ENCODE measurements around the gene LRMDA. TPM values are rescaled to one million over a fixed set of nuclear protein-coding genes. Genes with fewer than 3 reads are reported as not detected.

Gene LRMDA
- polyA plus RNA-seq, 1 donor from 2014 or later = not detected

DNA sequence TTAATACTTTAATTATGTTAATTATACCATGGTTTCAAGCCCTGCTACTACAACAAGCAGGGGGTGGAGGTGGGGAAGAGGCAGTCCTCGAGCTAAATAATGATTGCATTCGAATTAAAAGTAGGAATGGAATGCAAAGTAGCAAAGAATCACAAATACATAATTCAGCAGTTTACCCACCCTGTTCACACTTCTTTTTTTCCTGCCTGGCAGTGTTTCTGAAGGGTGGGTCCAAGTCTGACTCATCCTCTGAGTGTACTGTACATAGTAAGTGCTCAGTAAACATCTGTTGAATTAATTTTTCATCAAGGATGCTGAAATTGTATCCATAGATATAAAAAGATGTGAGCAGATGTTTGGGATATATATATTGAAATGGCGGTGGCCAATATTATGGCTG is 778.8 kb downstream of the LRMDA start:
- Mint-ChIP-seq H3K27me3 (no peaks in the 10 kb centered on the region), H3K4me3 (no peak overlapping the region), H3K27ac (no peak overlapping the region), H3K36me3 (no peaks in the 10 kb centered on the region), H3K4me1 (no peaks in the 10 kb centered on the region), H3K9me3 (peaks cover 0 to 2% (median 0%) of the 10 kb centered on the region in 3 donors)

DNA sequence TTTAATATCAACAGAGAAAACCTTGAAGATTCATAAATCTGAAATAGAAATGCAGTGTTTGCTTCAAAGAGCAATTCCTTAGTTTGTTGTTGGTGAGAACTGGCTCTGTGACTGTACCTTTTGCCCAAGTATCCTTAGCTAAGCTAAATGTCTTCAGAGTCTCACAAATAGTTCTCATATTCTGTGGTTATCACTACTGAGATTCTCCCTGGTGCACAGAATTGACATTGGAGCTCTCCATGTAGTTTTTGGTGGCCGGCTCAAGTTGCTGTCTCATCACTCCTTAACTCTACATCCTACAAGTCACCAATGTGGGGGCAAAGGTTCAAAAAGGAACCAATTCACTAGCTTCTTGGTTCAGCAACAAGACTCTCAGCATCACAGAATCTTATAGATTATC is 780.3 kb downstream of the LRMDA start:
- no peaks in the 10 kb centered on the region for H3K36me3 Mint-ChIP-seq
- H3K27me3 Mint-ChIP-seq = no peaks in the 10 kb centered on the region
- no peak overlapping the region for H3K27ac Mint-ChIP-seq
- H3K4me1 Mint-ChIP-seq = no peaks in the 10 kb centered on the region
- H3K9me3 Mint-ChIP-seq = peaks cover 0 to 2% (median 0%) of the 10 kb centered on the region in 3 donors
- no peak overlapping the region for H3K4me3 Mint-ChIP-seq

DNA sequence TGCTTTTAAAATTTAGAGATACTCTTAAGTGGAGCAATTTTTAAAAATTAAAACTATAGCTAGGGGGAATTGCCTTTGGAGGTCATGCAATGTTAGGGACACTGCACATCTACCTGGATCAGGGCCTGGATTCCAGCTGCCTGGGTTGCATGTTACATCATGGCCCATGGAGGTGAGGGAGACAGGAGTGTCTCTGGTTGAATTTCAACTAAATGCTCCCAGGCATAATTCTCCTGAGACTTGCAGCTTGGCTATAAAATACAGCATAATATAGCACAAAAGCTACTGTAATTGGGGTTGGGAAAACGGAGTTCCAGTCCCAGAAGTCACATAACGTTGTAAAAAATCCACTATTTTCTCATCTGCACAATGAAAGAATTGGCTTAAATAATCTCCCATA is 782.5 kb downstream of the LRMDA start:
- no peaks in the 10 kb centered on the region for H3K27me3 Mint-ChIP-seq
- peaks cover 0 to 2% (median 0%) of the 10 kb centered on the region in 3 donors for H3K9me3 Mint-ChIP-seq
- H3K4me3 Mint-ChIP-seq = no peak overlapping the region
- no peaks in the 10 kb centered on the region for H3K4me1 Mint-ChIP-seq
- no peak overlapping the region for H3K27ac Mint-ChIP-seq
- H3K36me3 Mint-ChIP-seq = no peaks in the 10 kb centered on the region

DNA sequence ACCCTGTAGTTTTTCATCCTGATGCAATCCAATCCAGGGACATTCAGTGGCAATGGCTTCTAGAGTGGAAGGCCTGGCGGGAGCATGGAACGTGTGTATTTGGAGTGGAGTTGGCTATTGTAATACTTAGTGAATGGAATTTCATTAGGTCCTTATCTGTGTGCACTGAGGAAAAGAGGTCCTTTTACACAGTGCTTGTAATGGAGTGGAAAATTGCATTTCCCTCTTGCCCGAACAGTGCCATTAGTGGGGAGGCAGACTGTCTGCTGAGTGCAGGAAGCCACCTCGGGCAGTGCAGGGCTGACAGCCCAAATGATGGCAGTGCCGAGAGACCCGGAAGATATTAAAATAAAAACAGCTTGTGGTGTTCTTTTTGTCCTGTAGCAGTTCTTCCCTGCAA is 786.6 kb downstream of the LRMDA start:
- Mint-ChIP-seq H3K9me3 (peaks cover 0 to 2% (median 0%) of the 10 kb centered on the region in 3 donors), H3K27ac (no peak overlapping the region), H3K4me3 (no peak overlapping the region), H3K36me3 (no peaks in the 10 kb centered on the region), H3K4me1 (no peaks in the 10 kb centered on the region), H3K27me3 (no peaks in the 10 kb centered on the region)

DNA sequence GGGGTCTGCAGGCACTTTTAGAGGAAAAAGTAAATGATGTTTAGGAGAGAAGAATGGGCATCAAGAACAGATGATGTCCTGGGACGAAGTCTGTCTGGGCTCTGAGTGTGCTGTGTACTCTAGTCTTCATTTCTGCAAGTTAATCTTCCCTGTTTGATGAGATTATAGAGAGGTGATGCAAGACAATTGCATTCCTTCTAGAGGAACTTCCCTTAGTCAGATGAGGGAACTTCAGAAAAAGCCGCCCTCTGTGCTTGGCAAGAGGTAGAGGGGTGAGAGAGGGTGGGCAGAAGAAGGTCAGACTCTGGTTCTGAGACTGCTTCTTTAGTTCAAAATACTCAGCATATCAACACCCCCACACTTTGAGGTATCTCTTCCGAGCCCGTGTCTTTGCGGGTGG is 797.9 kb downstream of the LRMDA start:
- H3K4me1 Mint-ChIP-seq = no peaks in the 10 kb centered on the region
- no peak overlapping the region for H3K27ac Mint-ChIP-seq
- no peak overlapping the region for H3K4me3 Mint-ChIP-seq
- no peaks in the 10 kb centered on the region for H3K36me3 Mint-ChIP-seq
- H3K9me3 Mint-ChIP-seq = peaks cover 0 to 2% (median 0%) of the 10 kb centered on the region in 3 donors
- H3K27me3 Mint-ChIP-seq = no peaks in the 10 kb centered on the region

DNA sequence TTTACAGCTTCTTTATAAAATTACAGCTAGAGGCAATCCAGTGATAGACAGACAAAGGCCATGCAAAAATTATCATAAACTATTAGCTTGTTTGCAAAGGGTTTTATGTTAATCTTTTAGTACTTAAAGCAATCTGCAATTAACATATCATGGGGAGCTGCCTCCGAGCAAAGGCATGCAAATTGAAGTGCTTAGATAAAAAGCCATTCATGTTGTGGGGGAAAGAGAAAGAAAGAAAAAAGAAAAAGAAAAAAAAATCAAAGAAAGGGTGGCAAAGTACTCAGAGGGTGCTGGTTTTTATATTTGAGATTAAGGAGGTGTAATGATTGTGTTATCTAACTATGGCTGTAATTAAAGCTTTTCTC is 799.5 kb downstream of the LRMDA start:
- H3K4me1 Mint-ChIP-seq = no peaks in the 10 kb centered on the region
- H3K27ac Mint-ChIP-seq = no peak overlapping the region
- no peaks in the 10 kb centered on the region for H3K36me3 Mint-ChIP-seq
- no peaks in the 10 kb centered on the region for H3K27me3 Mint-ChIP-seq
- no peak overlapping the region for H3K4me3 Mint-ChIP-seq
- H3K9me3 Mint-ChIP-seq = peaks cover 0 to 2% (median 0%) of the 10 kb centered on the region in 3 donors

DNA sequence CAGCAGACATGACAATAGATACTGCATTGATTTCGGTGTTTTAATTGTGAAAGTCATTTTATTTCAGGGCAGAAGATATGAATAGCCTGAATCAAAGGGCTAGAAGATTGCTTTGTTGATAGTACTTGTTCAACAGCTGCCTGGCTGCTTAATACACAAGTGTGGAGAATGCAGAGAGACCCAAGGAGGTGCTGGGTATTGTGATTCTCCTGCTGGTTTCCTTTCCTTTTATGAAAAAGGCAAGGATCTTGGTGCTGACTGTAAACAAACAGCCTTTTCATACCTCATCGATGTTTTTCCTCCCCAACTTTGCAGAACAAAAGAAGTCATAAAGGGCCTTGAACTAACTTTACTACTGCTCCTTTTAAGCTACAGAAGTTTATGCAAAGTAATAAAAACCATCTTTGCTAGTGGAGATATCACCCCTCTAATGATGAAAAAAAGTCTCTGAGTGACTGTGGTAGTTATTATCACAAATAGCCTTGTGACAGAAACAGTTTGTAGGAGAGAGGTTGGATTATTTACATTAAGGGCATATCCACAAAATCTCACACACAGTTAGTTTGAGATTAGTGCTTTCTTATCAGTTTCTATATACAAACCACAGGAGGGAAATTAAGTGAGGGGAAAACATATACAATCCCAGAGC is 800.0 kb downstream of the LRMDA start:
- Mint-ChIP-seq H3K9me3 (no peaks in the 10 kb centered on the region), H3K36me3 (no peaks in the 10 kb centered on the region), H3K4me3 (no peak overlapping the region), H3K4me1 (no peaks in the 10 kb centered on the region), H3K27ac (no peak overlapping the region), H3K27me3 (no peaks in the 10 kb centered on the region)

DNA sequence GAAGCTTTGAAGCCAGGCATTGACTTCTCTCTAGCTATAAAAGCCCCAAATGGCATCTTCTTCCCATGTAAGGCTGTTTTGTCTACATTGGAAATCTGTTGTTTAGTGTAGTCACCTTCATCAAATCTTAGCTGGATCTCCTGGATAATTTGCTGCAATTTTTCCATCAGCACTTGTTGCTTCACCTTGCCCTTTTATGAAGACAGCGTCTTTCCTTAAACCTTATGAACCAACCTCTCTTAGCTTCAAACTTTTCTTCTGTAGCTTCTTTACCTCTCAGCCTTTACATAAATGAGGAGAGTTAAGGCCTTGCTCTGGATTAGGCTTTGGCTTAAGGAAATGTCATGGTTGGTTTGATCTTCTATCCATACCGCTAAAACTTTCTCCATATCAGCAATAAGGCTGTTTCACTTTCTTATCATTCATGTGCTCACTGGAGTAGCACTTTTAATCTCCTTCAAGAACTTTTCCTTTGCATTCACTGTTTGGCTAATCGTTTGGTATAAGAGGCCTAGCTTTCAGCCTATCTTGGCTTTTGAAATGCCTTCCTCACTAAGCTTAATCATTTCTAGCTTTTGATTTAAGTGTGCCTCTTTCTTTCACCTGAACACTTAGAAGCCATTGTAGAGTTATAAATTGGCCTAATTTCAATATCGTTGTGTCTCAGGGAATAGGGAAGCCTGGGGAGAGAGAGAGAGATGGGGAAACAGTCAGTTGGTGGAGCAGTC is 803.2 kb downstream of the LRMDA start:
- no peak overlapping the region for H3K27ac Mint-ChIP-seq
- H3K4me1 Mint-ChIP-seq = no peaks in the 10 kb centered on the region
- H3K36me3 Mint-ChIP-seq = peaks cover 3% of the 10 kb centered on the region
- H3K9me3 Mint-ChIP-seq = peaks cover 0 to 3% (median 0%) of the 10 kb centered on the region in 3 donors
- H3K4me3 Mint-ChIP-seq = no peak overlapping the region
- no peaks in the 10 kb centered on the region for H3K27me3 Mint-ChIP-seq

DNA sequence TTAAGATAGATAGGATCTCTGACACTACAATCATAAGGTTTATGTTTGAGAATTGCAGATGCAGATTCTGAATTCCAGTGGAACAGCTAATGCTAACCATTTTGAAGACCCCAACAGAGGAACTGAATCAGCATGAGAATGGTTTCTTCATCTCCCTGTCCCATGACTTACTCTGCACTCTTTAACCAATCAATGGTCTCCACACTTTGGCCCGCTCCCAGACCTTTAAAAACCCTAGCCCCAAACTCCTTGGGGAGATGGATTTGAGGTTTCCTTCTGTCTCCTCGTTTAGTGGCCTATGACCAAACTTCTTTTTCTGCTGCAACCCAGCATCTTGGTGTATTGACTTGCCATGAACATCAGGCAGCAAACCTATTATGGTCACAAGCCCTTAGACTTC is 804.9 kb downstream of the LRMDA start:
- Mint-ChIP-seq H3K9me3 (peaks cover 0 to 3% (median 0%) of the 10 kb centered on the region in 3 donors), H3K4me1 (no peaks in the 10 kb centered on the region), H3K4me3 (no peak overlapping the region), H3K27ac (no peak overlapping the region), H3K27me3 (no peaks in the 10 kb centered on the region), H3K36me3 (peaks cover 3% of the 10 kb centered on the region)

DNA sequence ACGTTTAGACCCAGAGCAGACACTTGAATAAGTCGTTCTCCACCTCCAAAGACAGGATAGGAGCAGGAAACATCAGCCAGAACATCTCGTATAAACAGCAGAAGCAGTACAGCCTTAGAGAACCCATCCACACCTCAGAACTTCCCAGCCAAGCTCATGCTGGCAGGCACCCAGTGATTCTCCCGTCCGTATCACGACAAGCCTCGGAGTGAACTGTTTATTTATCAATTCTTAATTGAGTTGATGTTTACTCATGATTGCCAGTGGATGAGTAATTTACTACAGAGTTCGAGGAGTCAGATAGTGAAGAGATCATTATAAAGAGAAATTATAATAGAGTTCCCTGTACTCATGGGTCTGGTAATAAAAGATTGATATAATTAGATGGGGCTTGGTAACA is 811.5 kb downstream of the LRMDA start:
- Mint-ChIP-seq H3K9me3 (peaks cover 0 to 4% (median 3%) of the 10 kb centered on the region in 3 donors), H3K27me3 (no peaks in the 10 kb centered on the region), H3K27ac (no peak overlapping the region), H3K36me3 (peaks cover 3% of the 10 kb centered on the region), H3K4me3 (no peak overlapping the region), H3K4me1 (no peaks in the 10 kb centered on the region)

DNA sequence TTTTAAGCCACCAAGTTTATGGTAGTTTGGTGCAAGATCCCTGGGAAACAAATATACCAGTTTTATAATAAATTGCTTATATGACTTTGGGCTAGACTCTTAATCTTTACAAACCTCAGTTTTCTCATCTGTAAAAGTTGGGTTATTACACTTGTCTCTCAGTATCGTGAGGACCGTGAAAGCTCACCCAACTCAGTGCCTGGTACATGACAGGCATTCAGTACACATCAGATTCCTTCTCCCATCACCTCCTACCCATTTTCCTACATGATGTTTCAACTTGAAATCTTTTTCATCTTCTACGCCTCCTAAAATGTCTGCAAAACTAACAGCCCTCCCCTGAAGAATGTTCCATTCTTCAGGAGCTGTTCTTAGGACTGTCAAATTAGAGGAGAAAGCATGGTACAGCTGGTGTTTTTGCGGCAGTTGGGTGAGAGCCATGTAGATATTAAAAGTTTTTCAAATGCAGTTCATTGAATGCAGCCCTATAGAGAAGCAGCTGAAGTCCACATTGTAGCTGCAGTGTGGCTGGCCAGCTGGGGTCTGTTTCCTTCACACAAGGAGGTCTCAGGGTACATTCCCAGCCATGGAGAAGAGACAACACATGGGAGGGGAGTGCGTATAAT is 812.8 kb downstream of the LRMDA start:
- no peaks in the 10 kb centered on the region for H3K27me3 Mint-ChIP-seq
- no peaks in the 10 kb centered on the region for H3K4me1 Mint-ChIP-seq
- peaks cover 3% of the 10 kb centered on the region for H3K36me3 Mint-ChIP-seq
- no peak overlapping the region for H3K4me3 Mint-ChIP-seq
- H3K9me3 Mint-ChIP-seq = peaks cover 0 to 4% (median 3%) of the 10 kb centered on the region in 3 donors
- no peak overlapping the region for H3K27ac Mint-ChIP-seq

DNA sequence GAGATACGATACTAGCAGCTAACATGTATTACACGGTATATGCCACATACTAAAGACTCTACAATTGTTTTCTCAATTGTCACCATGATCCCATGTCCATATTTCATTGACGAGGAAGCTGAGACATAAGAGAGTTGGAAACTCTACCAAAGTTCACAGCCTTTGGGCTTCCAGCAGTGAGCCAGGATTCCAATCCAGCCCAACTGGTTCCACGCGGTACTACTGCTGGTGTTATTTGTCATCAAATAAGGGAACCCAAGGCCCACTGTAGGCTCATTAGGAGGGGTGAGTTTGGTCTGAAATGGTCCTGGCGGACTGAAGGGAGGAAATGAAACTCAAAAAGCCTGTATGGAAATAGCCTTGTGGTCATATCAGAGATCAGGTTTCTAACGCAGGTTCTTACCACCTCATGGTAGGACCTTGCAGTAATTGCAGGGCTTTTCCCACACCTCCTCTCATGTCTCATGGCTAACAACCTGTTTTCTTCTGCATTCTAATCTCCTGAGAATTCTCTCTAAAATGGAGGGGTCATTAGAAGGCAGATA is 814.6 kb downstream of the LRMDA start:
- no peaks in the 10 kb centered on the region for H3K36me3 Mint-ChIP-seq
- H3K27me3 Mint-ChIP-seq = no peaks in the 10 kb centered on the region
- H3K27ac Mint-ChIP-seq = no peak overlapping the region
- H3K4me3 Mint-ChIP-seq = no peak overlapping the region
- H3K9me3 Mint-ChIP-seq = peaks cover 0 to 4% (median 0%) of the 10 kb centered on the region in 3 donors
- no peaks in the 10 kb centered on the region for H3K4me1 Mint-ChIP-seq

DNA sequence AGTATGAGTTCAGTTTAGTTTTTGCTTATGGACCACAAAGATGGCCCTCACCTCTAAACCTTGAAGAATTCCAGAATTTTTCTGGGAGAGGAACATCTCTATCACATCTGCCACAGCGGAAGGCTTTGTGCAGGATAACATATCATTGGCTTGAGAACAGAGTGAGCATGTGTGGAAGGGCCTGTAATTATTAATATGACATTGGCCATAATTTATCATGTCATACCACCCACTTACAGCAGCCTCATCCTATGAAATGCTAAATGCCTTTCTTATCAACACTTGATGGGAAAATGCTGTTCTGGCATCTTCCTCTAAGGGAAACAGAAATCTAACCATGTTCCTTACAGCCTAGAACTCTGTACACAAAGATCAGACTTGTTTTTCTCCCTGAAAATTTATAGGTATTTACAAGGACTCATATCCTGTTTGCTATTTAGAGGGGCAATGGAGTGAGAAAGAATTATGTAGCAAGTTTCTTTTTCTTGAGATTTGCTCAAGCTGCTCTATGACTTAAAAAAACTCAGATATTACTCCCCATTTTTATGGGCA is 817.3 kb downstream of the LRMDA start:
- Mint-ChIP-seq H3K27me3 (no peaks in the 10 kb centered on the region), H3K27ac (no peak overlapping the region), H3K9me3 (peaks cover 0 to 4% (median 0%) of the 10 kb centered on the region in 3 donors), H3K4me3 (no peak overlapping the region), H3K36me3 (no peaks in the 10 kb centered on the region), H3K4me1 (no peaks in the 10 kb centered on the region)

DNA sequence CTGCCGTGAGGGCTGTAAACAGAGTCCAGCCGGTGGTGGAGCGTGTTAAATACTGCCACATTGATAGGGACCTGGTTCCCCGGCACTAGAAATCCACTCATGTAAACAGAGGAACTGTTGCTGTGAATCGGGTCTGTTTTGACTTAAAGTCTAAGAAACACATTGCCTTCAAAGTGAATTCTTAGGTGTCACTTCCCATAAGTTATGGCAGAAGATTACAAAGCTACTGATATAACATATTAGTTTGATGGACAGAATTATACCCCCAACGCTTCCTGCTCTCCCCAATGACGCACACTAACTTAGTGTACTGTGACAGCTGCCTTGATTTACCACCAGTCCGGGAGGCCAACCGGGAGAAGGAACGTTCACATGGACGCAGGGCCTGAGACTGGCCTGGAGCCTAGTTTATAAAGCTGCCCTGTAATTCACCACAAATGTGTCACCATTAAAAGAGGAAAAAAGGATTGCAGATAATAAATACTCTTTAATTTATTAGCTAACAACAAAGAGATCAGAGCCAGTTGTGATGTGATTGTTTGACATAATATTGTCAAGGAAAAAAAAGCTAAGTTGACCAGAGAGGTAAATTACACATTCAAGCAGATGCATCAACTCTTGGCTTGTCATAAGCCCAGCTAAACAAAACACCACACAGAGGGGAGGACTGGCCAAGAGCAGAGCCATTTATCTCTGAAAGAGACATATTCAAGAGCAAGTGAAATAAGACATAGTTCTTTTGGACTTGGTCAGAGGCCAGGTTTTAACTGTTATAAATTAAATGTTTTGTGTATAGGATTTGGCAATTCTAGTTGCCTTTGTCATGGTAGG is 820.6 kb downstream of the LRMDA start:
- Mint-ChIP-seq H3K4me3 (no peak overlapping the region), H3K27me3 (no peaks in the 10 kb centered on the region), H3K9me3 (peaks cover 0 to 5% (median 0%) of the 10 kb centered on the region in 3 donors), H3K27ac (no peak overlapping the region), H3K4me1 (no peaks in the 10 kb centered on the region), H3K36me3 (no peaks in the 10 kb centered on the region)

All from IgD-negative memory B cell (primary cell).